ENCODE results near the gene FBXW12.

The FBXW12 gene

DNA sequence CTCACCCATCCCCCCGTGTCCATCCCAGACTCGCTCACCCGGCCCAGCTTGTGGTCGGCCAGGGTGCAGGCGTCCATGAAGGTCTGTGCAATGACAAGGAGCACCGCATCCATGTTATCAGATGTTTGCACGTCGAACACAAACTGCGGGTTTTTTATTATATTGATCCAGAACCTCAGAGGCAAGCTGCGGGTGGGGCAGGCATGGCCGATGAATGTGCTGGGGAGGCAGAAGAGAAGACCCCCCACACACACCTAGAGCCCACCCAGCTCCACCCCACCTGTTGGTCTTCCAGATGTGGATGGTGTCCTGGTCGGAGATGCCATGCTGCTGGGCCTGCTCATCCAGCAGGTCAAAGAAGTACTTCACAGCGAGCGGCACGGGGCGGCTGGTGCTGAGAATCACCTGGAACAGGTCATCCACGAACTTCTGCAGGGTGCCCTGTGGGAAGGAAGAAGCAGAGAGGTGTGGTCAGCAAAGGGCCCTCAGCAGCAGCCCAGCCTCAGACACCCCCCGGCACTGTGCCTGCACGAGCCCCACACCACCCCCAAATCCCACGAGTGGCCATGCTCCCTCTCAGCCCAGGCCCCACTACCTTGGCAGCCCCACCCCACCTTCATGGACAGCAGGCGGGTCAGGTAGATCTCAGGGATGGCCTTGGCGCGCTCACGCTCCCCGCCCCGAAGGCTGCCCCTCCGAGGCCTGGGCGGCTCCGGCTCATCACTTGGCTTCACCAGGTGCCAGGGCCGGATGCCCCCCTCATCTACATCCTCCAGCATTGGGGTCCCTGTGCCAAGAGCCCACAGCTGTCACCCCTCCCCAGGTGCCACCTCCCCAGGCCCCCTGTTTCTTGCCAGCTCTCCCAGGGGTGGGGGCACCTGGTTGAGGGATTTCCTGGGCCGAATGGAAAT lies 37.5 kb downstream of the FBXW12 start:
- no peak for DNase-seq (ENCODE audit: low read depth)

DNA sequence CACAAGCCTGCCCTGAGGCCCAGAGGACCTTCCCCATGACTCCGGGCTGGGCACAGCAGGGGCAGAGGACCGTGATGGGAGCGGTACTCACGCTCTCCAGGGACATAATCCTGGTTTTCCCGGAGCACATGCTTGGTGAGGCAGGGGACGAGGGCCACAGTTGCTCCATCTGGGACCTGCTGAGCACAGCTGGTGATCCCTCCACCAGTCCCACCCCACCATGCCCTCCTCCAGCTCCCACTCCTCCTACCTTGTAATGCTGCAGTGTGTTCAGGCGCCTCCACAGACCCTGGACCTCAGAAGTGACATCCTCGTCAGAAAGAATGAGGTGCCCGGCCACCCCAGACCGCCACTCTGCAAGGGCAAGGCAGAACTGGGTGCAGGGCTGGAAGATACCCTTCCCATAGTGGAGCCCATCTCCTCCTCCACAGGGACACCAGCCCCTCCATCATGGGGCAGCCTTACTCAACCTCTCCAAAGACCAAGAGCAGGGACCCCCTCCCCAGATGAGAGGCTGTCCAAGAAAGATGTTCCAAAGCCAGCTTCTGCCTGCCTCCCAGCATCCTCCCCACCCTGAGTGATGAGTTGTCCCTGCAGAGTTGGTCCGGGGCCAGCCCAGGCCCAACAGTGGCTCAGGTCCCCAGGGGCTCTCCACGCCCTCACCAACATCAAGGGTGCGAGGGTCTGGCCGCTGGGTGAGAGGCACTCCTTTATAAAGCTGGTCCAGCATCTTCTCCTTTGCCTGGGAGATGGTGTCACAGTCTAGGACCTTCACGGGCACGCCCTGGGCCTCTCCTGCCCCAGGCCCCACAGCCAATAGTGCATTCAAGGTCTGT lies 38.4 kb downstream of the FBXW12 start:
- DNase-seq (ENCODE audit: low read depth) = no peak

DNA sequence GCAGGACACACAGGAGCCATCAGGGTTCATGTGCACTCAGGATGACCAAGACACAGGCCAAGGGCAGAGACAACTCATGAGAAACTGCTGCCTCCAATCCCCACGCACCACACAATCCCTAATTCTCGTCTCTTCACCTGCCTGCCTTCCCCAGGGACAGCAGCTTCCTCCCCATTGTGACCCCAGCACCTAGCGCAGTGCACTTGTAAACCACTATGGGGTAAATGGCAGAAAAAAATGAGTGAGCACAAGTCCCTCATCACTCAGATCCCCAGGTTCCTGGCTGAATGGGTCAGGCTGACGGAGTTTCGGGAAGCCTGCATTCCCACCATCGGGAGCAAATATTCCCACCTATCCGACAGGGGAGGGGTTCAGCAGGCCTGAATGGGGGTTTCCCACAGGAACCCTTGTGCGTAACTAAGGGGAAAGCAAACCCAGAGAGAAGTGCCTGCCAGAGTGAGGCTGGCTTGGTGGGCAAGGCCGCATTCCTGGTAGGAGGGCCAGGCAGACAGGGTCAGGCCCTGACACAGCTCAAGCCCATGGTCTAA lies 39.1 kb downstream of the FBXW12 start:
- DNase-seq (ENCODE audit: low read depth) = no peak

DNA sequence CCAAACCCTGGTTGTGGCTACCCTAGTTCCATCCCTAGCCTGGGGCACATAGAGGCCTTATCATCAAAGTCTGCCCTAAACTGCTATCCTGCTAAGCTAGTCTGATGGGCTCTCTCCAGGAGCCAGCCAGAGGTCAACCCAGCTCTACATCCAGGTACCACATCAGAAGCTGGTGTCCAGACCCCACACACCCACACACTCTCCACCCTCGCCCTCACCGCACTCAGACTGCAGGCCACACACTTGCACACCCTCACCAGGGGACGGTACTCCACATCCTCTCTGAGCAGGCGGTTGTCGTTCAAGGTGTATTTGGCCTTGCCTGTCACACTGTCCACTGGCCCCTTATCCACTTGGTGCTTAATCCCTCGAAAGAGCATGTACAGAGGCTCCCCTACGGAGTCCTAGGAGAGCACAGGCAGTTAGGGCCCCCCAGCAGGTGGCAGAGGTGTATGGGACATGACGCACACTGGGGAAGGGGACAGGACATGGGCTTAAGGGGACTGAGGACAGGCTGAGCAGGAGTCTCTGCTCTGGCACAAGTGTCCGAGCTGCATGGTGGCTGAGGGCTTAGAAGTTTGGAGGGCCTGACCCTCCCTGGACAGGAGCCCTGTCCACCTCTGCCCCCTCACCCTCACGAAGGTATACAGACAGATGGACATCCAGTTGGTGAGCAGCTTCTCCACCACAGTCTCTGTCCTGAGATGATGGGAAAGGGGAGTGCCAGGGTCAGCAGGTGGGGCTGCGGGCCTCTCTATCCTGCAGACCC lies 39.8 kb downstream of the FBXW12 start:
- no peak for DNase-seq (ENCODE audit: low read depth)

DNA sequence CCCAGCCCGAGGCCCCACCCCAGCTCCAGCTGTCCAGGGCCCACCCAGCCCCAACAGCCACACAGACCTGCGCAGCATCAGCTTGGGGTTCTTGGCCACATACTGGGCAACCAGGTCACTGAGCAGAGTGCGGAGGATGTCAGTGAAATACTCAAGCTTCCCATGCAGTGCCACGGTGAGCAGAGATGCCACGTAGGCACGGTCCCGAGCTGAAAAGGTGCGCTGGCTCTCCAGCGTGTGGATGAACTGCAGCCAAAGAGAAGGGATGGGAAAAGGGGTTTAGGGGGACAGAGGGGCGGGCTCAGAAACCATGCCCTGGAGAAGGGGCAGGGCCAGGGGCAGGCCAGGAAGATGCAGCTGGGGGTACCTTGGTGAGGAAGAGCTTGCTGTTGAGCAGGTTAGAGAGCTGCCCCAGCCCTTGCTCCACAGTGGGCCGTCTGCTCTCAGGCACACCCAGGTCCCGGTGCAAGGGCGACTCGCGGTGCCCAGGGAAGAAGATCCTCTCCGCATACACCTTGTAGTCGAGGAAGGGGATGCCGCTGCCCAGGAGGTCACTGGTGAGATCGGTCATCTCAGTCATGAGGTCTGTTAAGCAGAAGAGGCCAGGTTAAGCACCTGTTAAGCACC lies 40.5 kb downstream of the FBXW12 start:
- DNase-seq (ENCODE audit: low read depth) = no peak

DNA sequence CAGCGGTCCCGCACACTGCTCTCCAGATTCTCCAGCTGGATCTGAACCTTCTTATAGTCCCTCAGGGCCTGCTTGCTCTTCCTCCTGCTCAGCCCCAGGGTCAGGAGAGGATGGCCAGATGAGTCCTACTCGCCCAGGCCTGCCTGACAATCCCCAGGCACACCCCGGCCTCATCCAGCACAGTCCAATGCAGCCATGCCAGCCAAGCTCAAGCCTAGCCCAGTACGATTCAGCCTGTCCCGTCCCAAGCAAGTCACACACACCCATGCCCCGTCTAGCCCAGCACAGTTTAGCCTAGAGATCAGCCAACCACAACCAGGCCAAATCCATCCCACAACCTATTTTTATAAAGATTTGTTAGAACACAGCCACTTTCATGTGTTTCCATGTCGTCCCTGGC lies 41.1 kb downstream of the FBXW12 start:
- no peak for DNase-seq (ENCODE audit: low read depth)

DNA sequence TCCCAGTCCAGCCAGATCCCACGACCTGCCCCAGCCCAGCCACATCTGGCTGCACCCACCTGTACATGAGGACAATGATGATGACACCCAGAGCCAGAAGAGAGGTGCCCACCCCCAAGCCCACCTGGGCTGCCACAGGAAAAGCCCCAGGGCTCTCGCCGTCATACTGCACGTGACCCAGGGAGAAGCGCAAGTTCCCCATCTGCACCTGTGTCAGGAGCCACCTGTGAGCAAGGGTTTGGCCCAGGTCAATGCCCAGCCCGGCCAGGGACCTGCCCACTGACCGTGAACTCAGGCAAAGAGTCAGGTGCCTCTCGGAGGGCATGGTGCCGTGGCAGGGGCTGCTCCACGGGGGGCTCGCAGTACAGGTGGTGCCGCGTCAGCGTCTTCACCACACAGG lies 41.6 kb downstream of the FBXW12 start:
- no peak for DNase-seq (ENCODE audit: low read depth)

DNA sequence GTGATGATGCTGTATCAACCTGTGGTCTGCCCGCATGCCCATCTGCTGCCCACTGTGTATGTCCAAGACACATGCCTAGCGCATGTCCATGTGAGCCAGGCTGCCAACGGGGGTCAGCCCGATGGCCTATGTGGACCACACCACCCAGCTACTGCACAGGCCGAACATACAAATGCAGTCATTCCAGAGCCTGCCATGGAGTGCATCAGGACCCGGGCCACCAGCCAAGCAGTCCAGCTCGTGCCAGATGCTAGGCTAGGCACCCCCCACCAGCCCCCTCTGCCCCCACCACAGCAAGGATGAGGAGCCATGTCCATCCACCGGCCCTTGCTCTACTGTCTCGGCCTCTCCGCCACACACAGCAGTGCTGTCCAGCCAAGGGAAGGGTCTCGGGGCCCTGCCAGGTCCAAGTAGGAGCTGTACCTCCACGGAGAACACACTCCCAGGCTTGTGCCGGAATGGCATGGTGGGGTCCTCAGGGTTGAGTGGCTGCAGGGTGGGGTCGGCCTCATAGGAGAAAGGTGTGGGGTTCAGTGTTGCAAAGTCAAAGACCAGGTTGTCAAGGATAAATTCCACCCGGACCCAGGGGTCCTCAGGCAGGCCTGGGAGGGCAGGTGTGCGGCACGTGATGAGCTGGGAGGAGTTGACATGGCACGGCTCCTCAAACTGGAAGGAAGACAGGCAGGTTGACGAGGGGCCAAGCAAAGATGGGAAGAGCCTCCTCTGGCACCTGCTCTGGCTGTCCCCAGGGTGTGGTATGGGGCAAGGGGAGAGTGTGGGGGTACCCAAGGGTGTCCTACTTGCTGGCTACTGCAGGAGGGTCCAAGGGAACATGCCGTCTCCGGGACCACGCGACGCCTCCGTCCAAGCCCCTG lies 42.6 kb downstream of the FBXW12 start:
- no peak for DNase-seq (ENCODE audit: low read depth)

DNA sequence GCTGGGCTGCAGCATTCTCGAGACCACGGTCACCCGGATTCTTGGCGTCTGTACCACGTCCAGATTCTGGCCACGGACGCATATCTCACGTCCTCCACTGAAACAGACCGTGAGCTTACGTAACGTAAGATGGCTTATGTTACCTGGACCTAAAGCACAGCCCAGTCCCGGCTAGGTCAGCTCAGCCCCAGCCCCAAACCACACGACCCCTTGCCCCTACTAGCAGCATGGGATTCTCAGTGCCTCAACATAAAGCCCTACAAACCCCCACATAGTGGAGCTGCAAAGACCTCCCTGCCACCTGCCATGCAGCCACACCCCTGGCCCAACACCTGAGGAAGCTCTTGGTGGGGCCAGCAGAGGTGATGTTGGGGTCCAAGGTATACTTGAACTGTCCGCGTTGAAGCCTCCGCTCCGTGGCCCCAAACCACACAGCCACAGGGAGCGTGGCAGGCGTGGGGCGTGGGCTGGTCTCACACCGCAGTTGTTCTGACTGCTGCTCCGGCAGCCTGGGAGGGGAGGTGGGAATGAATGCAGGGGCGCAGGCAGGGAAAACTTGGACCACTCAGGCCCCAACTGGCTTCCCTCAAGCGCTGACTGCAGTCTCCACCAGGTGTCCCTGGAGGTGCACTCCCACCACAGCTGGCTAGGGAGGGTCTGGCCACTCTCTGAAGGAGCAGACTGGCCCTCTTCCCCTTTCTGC lies 43.4 kb downstream of the FBXW12 start:
- no peak for DNase-seq (ENCODE audit: low read depth)

DNA sequence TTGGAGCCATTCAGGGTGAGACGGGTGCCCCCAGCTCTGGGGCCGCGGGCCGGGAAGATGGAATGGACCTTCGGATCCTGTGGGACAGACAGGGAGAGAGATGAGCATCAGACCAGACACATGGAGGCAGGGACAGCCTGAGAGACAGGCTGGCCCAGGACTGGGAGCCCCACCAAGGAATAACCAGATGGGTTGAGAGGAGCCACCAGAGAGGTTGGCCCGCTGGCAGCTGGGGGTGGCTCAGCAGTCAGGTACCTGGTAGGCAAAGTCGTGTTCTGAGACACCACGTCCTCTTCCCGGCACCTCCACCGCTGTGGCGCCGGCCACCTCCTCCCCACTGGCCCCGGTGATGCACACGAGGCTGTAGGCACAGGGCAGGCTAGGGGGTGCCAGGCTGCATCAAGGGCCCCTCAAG lies 44.1 kb downstream of the FBXW12 start:
- DNase-seq (ENCODE audit: low read depth) = no peak

DNA sequence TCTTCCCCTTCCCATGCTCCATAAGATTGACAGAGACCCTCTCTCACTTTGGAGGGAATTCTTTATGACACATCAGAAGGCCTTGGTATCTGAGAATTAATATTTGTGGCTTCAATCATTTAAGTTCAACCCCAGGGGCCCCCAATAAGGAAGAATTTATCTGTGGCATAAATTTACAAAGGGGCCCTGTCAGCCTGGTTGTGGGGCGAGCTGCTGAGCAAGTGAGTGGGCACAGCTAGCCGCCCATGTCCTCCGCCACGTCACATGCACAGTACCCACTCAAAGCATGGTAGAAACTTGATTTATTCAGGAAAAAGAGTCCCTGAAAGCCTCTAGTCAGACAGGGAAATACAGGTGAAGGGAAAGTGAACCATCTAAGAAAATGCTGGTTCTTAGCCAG lies 44.5 kb downstream of the FBXW12 start:
- no peak for DNase-seq (ENCODE audit: low read depth)

DNA sequence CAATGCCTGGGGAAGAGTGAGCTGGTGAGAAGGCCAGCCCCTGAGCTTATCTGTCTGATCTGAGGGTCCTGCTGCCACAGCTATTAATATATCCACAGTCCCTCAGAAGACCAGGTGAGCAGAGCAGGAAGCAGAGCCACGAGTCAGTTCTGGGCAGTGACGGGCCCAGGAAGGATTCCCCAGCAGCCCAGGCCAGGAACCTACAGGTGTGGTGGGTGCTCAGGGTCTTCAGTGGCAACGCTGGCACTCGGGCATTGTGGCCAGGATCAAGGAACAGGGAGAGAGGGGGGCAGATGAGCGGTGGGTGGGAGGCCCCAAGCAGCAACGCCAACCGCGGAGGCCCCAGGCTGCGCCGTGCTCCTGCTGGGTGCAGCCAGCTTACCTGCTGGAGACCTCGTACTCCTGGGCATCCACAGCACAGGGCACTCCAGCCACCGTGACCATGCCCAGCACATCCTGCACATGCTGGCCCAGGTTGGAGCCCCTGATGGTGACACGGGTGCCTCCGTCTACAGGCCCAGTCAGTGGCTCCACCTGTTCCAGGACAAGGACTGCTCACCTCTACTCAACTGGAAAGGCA lies 45.6 kb downstream of the FBXW12 start:
- DNase-seq (ENCODE audit: low read depth) = no peak

DNA sequence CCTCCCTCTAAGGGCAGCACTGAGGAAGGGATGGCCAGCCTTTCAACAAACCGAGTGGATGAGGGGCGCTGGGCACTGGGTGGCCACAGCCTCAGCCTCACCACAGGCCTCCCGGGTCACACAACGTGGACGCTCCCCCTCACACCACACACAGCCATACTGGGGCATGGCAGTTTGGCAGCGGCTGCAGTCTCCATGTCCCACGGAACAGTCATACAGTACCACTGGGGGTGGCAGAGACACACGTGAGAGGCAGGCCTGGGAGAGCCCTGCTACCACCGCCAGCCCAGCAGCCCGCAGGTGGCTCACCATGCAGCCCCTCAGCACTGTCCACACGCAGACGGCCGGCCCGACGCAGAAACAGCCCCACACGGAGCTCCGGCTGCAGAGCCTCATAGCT lies 46.1 kb downstream of the FBXW12 start:
- DNase-seq (ENCODE audit: low read depth) = no peak

DNA sequence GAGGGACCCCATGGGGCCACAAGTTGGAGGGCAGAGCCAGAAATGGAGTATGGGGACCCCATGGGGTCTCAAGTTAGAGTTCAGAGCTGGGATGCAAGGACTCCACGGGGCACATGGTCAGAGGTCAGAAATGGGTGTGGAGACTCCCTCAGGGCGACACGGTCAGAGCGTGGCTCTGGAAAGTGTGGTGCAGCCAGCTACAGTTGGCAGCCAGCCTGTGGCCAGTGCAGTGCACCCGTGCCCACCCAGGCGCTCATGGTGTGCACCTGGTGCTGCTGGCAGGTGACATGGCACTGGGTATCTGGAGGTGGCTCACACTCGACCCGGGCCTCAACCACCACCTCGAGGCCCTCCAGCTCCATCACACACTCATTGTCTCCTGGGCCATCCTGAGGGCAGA lies 46.6 kb downstream of the FBXW12 start:
- no peak for DNase-seq (ENCODE audit: low read depth)

DNA sequence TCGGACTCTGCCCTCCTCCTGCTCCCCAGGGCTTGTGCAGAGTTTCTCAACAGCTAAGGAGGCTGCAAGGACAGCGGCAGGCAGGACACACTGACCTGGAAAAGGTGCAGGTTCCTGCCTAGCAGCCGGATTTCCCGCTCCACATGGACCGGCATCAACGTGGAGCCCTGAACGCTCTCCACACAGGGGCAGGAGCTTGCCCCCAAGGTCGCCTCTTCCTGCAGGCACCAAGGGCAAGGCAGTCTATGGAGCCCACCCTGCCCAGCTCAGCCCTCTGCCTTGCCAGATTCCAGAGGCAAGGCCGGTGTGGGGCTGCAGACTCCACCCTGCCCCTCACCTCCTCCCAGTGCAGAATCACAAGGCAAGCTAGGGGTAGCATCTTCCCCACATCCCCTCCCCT lies 47.1 kb downstream of the FBXW12 start:
- DNase-seq (ENCODE audit: low read depth) = no peak

DNA sequence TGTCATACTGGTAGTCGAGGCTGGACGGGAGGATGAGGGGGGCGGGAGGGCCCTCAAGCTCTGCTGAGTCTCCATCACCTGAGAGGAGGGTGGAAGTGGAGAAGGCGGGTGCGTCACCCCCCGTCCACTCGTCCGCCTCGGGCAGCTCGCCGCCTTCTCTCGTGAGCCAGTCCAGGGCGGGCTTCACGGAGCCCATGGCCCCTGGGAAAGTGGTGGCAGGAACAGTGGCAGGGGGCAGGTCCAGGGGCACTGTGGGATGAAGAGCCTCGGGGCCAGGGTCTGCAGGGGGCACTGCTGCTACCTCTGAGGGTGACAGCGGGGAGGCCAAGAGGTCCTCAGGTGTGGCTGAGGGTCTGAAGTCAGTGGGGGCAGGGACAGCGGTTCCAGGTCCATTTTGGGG lies 47.6 kb downstream of the FBXW12 start:
- DNase-seq (ENCODE audit: low read depth) = no peak

DNA sequence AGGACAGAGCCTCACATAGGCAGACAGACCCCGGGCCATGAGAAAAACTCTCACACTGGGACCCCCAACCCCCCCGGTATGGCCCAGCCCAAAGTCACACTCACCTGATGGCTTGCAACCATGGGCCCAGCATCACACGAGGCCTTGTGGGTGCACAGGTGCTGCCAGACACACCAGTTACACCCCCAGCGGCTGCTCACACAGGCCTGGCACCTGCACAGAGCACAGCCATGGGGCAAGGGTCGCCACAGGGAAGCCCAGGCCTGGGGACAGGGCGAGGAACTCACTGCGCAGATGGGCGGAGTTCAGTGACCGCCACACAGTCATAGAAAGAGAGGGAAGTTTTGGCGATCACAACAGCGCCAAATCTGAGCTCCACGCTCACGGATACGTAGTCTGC lies 48.5 kb downstream of the FBXW12 start:
- no peak for DNase-seq (ENCODE audit: low read depth)

DNA sequence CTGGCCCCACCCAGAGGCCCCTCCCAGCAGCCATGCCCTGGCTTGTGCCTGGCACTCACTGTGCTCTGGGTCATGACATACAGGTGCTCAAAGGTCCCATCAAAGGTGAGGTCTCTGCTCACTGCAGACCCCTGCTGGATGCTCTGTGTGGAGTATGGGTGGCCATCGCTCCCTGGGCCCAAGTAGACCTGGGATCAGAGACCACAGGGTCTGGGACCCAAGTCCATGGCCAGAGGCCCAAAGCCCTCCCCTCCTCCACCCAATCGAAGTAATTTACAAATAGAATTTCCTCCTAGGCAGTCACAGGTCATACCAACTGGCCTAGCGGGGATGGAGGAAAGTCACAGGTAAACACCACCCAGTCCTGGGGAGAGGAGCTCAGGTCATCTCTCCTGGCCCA lies 50.3 kb downstream of the FBXW12 start:
- no peak for DNase-seq (ENCODE audit: low read depth)

DNA sequence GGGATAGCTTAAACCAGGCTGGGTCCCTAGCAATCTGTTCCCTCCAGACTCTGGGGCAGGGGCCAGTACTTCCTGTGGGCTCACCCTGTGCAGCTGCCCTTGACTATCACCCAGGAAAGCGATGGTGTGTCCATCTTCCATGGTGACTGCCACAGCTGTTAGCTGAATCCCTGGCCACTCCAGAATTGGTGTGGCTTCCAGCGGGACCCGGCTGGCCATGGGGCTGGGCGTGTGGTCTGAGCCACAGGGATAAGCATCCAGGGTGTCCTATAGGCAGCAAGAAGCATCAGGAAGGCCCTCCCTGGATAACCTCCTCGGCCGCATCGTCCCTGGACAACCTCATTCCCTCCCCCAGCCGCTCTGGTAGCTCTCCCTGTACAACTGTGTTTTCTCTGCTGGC lies 50.7 kb downstream of the FBXW12 start:
- no peak for DNase-seq (ENCODE audit: low read depth)
